Testis (tissue), 2 donors: ENCODE results near the gene NDUFAF2.

ENCODE experiments used
- CTCF ChIP-seq, 3 experiments: fragments of 450-650 bp in 2 of 3; fragments of 200-600 bp in 1 of 3; sonication (generic) in 1 of 3; IDR thresholded peaks; one replicate each; pipeline ENCODE4 v1.5.1; 2016 to 2019; ENCODE audit warnings: antibody characterized with exemption in 3 of 3, mild to moderate bottlenecking in 2 of 3, moderate library complexity in 1 of 3
- POLR2A ChIP-seq: fragments of 450-650 bp; IDR thresholded peaks from one replicate; pipeline ENCODE4 v1.6.1; 2017; ENCODE audit warnings: antibody characterized with exemption, mild to moderate bottlenecking, moderate library complexity

- TF ChIP-seq CTCF (IDR thresholded peaks at IDR 0.05): no peak
- TF ChIP-seq POLR2A: no peak
Observed at GRCh38 chr5:61162832-61163567, 218.0 kb downstream of the NDUFAF2 start.
